GM18508 (cell line): Measurements from ENCODE around the gene OSBPL10.
"Not testable (repeated sequence)": the region's sequence is repeated elsewhere in the genome, so short reads cannot be mapped to it uniquely, and the experiment has no call there.

ENCODE experiments used
- ATAC-seq: cut with Tn5 transposase; IDR thresholded peaks from one replicate; pipeline ENCODE4 v1.9.1; 2021; ENCODE audit warnings: moderate number of reproducible peaks; ENCODE audit not compliant: insufficient read depth, unreplicated experiment

Gene OSBPL10

DNA sequence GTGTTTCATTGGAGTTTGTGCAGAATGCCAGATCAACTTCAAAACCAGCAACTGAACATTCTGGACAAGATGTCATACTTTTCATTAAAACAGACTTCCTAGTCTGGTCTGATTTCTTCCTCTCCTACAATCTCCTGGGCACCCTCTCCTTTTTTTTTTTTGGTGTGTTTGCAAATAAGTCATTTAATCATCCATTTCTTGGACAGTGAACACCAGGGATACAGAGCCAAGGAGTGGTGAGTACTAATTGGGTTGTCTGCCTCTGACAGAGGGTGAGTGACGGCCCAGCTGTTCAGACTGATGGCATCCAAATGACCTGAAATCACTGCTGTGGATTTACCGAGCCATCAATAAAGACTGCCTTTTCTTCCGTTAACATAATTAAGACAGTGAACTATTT lies 290.3 kb downstream of the OSBPL10 start:
- ATAC-seq = no peak

DNA sequence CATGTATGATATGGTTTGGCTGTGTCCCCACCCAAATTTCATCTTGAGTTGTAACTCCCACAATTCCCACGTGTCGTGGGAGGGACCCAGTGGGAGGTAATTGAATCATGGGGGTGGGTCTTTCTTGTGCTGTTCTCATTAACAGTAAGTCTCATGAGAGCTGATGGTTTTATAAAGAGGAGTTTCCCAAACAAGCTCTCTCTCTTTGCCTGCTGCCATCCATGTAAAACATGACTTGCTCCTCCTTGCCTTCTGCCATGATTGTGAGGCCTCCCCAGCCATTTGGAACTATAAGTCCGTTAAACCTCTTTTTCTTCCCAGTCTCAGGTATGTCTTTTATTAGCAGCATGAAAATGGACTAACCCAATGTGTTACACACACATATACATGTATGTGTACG lies 291.5 kb downstream of the OSBPL10 start:
- ATAC-seq = not testable (repeated sequence)

DNA sequence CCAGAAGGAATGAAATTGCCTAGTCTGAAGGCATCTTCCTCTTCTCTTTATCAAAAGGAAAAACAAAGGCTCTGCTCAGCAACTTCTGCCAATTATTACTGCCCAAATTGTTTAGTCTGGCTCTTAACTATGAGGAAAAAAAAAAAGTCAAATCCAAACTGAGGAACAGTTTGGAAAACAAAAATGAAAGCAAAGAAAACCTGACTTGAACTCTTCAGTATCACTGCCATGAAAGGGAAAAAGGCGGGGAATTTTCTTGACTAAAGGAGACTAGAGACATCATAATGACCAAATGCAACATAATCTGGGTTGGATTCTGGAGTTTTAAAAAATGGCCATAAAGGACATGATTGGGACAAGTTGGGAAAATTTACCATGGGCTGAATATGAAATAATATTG lies 292.1 kb downstream of the OSBPL10 start:
- no peak for ATAC-seq

DNA sequence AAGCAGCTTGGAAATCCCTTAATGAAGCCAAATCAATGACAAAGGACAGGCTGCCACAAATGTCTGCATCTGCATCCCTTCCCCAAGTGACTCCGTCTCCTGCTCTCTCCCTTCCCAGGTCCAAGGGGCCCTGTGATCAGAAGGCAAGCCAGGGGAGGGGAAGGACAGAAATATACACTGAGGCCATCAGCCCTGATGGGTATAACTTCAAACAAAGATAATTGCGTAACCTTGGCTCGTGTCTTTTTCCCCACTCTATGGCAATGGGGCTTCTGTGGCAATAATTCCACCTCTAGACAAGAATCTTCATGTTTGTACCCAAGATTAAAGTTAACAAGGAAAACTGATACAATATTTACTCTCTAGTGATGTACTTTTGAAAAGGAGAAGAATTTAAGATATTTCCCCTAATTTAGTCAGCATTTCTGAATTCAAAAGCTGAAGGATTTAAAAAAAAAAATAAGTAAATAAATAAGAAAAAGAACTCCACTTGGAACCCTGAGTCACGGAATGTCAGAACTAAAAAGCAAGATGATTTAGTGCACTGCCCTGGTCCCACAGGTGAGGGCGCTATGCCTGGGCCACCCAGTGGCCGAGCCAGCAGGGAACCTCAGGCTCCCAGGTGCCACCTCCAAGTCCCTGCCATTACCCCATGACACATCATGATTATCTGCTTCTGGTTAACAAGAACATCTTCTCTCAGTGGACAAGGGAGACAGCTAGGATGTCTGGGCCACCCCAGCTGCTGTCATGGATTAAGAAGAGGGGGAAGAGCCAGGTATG lies 293.9 kb downstream of the OSBPL10 start:
- no peak for ATAC-seq

DNA sequence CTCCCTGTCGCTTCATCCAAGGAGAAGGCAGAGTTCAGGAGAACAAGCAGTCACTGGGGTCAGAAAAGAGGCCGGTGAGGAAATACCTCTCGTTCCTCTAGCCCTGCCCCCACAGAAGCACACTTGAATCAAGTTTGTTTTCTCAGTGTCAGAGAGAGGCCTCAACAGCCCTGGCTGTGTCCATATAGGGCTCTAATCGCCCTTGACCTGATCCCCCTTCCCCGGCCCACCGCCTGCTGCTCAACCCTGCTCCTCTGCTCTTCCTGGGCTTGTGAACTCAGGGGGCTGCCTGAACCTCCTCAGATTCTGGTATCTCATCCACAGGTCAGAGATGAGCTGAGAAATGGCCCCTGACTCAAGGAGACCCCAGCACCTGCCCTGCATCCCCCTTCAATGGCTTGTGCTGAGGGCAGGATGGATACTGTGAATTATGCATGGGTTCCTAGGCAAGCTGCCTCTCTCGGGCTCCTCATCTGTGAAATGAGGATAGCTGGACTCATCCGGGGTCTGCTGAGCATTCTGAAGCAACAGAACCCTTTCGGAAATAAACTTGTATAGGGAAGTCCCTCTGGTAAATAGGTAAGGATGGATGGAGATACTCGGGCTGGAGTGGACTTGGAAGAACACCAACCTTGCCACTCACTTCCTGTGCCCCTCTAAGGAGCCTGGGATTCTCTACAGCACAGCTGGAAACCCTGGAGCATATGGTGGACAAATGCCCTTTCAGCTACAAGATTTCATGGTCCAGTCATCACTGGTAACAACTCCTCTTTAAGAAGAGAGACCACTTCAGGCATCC lies 300.8 kb downstream of the OSBPL10 start:
- ATAC-seq = no peak

DNA sequence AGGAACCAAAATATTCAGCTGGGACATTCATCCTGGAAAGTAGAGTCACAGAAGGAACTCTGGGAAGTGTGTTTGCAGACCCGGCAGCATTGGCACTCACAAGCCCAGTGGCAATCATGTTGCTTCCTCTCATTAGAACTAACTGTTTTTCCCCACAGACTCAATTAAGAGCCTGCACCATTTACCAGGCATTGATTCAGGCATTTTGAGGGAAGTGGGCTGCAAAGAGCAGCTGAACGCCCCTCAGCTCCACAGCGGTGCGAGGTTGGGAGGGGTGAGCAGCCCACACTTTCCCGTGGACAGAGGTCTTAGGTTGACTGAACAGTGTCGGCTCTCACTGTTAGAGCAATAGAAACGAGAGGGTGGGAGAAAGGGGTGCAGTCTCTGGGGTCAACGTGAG lies 304.5 kb downstream of the OSBPL10 start:
- ATAC-seq = no peak

DNA sequence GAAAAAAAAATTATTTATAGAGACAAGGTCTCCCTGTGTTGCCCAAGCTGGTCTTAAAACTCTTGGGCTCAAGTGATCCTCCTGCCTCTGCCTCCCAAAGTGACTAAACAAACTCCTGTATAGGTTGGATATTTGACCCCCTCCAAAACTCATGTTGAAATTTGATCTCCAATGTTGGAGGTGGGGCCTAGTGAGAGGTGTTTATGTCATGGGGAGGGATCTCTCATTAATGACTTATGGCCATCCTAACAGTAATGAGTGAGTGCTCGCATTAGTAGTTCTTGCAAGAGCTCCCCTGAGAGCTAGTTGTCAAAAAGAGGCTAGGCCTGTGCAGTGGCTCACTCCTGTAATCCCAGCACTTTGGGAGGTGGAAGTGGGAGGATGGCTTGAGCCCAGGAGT lies 307.1 kb downstream of the OSBPL10 start:
- ATAC-seq = no peak

DNA sequence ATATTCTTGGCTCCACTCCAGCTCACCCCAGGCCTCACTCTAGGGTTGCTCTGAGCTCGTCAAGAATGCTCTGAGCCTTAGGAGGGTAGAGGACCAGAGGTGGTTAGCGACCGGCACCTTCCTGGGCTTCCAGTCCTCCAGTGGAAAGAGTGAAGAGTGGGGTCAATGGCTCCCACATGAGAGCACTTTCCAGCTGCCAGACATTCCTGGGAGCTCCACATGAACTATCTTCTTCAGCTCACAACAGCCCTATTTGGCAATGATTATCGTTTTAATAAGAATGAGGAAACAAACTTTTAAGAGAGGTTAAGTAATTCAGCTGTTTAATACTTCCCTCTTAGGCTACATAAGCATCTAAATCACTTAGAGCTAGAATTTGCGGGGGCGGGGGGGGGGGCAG lies 309.1 kb downstream of the OSBPL10 start:
- no peak for ATAC-seq

DNA sequence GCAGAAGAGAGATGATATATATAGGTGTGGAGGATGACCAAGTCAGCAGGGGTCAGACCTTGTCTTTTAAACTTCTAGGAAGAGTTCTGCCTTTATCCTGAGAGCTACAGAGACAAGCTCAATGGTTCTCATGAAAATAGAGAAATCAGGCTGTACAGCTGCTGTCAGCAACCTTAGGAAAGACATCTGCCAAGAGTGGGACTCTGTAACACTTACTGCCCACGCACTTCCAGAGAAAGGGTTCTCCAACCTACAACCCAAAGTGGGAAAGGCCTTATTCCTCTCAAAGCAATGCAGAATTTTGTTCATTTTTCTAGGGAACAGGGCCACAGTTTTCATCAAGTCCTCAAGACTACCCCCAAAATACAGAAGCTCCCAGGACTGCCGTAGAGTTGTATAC lies 309.6 kb downstream of the OSBPL10 start:
- no peak for ATAC-seq

DNA sequence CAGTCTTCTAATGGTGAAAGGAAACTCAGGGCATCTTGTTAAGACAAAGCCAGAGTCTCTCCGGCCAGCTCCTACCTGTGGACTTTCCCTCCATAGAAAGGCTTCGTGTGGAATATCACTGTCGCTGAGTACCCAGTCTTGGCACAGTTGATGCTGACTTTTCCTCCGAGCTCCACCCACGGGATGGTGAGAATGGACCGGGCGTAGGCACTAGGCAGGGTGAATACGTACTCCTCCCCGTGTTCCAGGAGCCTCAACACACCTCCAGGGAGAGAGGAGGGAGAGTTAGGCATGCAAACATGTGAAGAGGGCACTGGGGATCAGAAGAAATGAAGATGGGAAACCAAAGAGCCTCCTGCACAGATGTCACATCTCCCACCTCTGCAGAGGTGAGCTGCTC lies 310.3 kb downstream of the OSBPL10 start:
- ATAC-seq = no peak

DNA sequence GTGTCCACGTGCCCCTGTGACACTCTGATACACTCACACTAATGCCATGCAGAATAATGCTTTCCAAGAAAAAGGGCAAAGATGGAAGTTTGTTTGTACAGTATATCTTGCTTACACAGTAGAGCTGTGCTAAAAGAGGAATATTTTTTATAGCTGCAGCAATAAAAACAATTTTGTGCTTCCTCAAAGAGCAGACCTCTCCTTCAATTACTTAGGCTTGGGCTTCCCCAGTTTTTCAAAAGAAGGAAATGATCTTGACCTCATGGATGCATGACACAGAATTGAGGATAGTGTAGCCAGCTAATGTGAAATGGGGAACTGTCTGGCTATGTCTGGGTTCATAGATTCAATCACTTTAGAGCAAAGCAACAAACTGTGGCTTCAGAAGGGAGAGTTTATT lies 310.9 kb downstream of the OSBPL10 start:
- no peak for ATAC-seq

DNA sequence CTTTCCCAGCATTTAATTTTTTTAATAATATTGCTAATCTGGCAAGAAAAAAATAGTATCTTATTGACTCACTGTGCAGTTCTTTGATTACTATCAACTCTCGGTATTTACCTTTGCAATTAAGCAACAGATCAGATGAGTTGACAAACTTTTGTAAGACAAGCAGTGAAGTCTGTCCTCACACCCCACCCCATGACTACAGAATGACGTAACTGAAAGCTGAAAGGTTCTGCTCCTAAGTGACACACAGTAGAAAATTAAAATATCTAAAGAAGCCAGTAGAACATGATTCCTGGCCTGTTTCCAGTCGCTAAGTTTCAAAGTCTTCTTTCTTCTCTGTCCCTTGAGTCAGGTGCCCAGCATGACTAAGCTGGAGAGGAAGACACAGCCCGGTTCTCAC lies 312.8 kb downstream of the OSBPL10 start:
- ATAC-seq = no peak

DNA sequence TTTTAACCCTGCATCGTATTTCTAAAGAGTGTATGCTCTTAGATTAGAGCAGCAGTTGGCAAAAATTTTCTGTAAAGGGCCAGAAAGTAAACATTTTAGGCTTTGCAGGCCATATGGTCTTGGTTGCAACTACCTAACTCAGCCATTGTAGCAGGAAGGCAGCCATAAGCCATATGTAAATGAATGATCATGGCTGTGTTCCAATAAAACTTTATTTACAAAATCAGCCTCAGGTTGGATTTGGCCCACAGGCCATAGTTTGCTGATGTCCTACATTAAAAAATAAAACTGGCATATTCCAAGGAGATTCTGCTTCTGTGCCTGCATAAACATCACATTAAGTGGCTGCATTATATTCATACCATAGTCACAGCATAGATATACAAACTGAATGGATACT lies 313.5 kb downstream of the OSBPL10 start:
- ATAC-seq = no peak

DNA sequence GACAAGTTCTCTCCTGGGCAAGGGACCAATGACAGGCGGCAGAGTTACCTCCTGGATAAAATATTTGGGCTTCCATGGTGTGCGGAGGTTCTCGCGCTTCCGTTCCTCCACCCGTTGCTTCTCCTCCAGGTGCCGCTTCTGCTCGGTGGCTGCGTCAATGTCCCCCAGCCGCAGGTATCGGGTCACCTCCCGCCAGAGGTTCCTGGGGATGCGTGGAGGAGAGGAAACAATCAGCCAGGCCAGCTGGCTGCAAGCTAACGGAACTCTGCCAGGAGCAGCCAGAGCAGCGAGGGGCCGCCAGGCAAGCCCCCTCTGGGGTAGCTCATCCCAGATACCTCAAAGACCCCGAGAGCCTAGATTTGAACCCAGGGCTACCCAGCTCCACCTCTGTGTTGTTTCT lies 317.0 kb downstream of the OSBPL10 start:
- no peak for ATAC-seq

DNA sequence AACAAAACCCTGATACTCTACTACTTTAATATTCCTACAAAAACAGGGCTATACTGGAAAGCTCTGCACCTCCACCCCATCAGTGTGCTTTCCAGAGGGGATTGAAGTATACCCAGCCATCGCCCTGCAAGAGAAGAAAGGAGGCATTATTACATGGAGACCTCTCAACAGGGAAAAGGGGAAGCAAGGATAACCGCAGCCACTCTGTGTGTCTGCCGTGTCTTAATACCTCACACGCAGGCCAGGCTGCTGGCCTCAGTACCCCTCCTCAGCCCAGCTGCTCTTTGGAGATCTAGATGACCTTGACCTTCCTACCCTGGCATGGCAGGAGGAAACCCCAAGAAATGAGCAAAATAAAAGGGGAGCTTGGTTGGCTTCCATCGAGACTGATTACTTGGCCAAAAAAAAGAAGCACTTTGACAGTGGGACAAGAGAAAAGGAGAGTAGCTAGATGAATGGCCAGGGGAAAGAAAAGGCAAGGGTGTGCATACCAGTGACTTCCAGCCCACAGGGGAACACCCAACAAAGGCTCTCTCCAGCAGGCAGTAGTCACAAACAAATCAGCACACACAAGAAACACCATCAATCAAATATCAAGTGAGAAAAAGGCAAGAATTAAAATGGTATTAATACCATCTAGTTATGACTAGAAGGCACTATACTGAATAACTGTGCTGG lies 318.9 kb downstream of the OSBPL10 start:
- no peak for ATAC-seq

DNA sequence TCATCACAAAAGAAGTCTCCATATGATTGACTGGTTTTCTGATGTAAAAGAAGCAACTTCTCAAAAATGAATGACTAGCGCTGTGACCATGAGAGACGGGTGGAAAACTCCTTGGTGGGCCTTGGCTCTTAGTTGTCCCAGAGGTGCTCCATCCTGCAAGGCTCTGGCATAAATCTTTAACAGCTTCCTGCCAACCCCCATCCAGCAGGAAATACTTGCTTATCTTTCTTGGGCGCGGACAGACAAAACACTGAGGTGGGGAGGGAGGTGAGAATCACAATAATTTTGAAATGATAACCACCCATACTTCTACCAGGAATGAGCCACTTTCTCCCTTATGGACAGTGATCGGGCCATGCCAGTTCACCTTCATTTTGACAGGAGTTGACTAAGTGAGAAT lies 319.8 kb downstream of the OSBPL10 start:
- no peak for ATAC-seq

DNA sequence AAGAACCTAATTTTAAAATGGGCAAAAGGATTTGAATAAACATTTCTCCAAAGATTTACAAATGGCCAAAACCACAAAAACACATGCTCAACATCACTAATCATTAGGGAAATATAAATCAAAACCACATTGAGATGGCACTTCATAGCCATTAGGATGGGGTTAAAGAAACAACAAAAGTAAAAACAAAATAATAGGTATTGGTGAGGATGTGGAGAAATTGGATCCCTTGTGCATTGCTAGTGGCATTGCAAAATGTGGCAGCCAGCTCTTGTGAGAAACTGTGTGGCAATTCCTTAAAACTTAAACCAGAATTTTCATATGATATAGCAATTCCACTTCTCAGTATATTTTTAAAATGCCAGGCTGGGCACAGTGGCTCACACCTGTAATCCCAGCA lies 321.8 kb downstream of the OSBPL10 start:
- ATAC-seq = no peak

DNA sequence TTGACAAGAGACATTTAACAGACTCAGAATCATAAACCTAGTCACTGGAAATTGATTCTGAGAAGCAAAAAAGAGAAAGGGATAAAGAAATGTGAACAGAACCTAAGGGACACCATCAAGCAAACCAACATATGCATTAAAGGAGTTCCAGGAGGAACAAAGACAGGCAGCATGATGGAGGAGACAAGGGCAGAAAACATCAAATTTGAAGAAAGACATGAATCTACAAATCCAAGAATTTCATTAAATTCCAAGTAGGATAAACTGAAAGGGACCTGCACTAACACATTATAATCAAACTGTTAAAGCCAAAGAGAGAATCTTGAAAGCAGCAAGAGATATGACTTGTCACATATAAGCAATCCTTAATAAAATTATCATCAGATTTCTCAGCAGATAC lies 326.1 kb downstream of the OSBPL10 start:
- ATAC-seq = no peak

DNA sequence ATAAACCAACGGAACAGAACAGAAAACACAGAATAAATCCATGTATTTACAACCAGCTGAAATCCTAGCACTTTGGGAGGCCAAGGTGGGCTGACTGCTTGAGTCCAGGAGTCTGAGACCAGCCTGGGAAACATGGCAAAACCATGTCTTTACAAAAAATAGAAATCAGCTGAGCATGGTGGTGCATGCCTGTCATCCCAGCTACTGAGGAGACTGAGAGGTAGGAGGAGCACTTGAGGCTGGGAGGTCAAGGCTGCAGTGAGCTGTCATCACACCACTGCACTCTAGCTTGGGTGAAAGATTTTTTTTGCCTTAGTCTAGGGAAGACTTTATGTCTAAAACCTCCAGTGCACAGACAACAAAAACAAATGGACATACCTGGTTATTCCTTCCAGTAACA lies 327.6 kb downstream of the OSBPL10 start:
- ATAC-seq = no peak

DNA sequence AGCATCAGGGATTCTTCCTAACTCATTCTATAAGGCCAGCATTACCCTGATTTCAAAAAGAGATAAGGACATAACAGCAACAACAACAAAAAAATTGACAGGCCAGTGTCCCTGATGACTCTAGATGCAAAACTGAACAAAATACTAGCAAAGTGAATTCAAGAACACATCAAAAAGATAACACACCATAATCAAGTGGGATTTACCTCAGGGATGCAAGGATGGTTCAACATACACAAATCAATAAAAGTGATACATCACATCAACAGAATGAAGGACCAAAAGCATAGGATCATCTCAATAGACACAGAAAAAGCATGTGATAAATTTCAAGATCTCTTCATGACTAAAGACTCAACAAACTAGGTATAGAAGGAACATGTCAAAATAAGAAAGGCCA lies 328.8 kb downstream of the OSBPL10 start:
- no peak for ATAC-seq

DNA sequence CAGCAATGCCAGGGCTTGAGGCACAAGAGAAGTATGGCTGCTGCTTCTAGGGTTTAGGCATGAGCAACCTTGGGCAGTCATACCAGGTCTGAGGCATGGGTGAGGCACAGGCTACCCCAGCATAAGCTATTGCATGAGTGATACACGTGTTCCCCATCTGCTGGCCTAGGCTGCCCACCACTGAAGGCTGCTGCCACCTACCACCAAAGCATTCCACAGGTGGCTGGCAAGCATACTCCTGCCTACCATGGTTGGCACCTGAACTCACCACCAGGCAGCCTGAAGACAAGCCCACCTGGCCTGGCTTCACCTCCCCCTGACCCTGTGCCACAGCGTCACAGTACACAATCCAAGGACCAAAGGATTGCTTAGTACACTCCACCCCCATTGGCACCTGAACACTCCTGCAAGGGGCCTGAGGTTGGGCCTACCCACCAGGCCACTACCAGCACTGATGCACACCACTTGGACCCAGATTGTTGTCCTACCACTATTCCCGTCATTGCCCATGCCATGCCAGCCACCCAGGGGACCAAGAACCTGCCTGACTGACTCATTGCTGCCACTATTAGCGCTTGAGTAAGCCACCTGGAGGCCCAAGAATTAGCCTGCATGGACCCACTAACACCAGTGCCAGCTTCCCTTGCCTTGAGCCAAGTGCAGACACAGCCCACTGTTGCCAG lies 332.6 kb downstream of the OSBPL10 start:
- ATAC-seq = no peak
